Measurements from ENCODE around the gene ZDHHC14. TPM values are rescaled to one million over a fixed set of nuclear protein-coding genes. Genes with fewer than 3 reads are reported as not detected.

The ZDHHC14 gene
- polyA plus RNA-seq, 2 of the 4 experiments (the other 2 are of a cell fraction): 2.2 to 2.8 TPM

- POLR2A ChIA-PET: no interaction called here
- FAIRE-seq: no peak
Measured at GRCh38 chr6:157453131-157453530, 72.1 kb downstream of the ZDHHC14 start.

GRCh38 chr6:157453978-157454377 is 73.0 kb downstream of the ZDHHC14 start:
- no peak for DNase-seq (ENCODE audit: low read depth in 1 of 2, low spot score in 1 of 2)
- H3K4me3 ChIP-seq: no peak overlapping the region
- no peak for FAIRE-seq
- no peaks in the 10 kb centered on the region for H3K9me3 ChIP-seq
- ATAC-seq: no peak
- POLR2A ChIA-PET: no interaction called here
- H3K27ac ChIP-seq: no peak overlapping the region
- no peak overlapping the region for H3K4me2 ChIP-seq
- H3K4me1 ChIP-seq: 0 out of 3 replicates have a peak, but pooled peaks cover 5% of the 10 kb centered on the region
- CTCF ChIA-PET: interaction anchor here (0.9 kb wide), 1 partner anchor 12 kb away, joined by 3 read pairs; no protein-coding TSS in a partner anchor
- TF ChIP-seq HMGXB4 (CRISPR knock-in tag; IDR thresholded peaks at IDR 0.05; ENCODE audit: borderline replicate concordance) (no peak), USF2 (IDR thresholded peaks at IDR 0.05) (no peak), HOXB5 (CRISPR knock-in tag; IDR thresholded peaks at IDR 0.05) (no peak), REST (IDR thresholded peaks at IDR 0.05) (no peak), POLR2AphosphoS2 (conservative IDR thresholded peaks at IDR 0.05; ENCODE audit: low read length) (no peak), BCL3 (IDR thresholded peaks at IDR 0.05) (no peak)

More at GRCh38 chr6:157453131-157453530, 72.1 kb downstream of the ZDHHC14 start:
- ATAC-seq (no peak), DNase-seq (ENCODE audit: low read depth in 1 of 2, low spot score in 1 of 2) (no peak)
- H3K27ac ChIP-seq: no peak overlapping the region
- H3K4me2 ChIP-seq: no peak overlapping the region
- no peak overlapping the region for H3K4me3 ChIP-seq
- H3K9me3 ChIP-seq: no peaks in the 10 kb centered on the region
- no peak for TF ChIP-seq NFE2L2 (conservative IDR thresholded peaks at IDR 0.05; ENCODE audit: low read length)
- TF ChIP-seq MAFK (IDR thresholded peaks at IDR 0.05; ENCODE audit: partially characterized antibody): peak; percentile 67
- TF ChIP-seq RARB (CRISPR knock-in tag; IDR thresholded peaks at IDR 0.05): no peak
- TF ChIP-seq ATOH8 (CRISPR knock-in tag; IDR thresholded peaks at IDR 0.05; ENCODE audit: low read depth): no peak
- TF ChIP-seq MYC (IDR thresholded peaks at IDR 0.05; ENCODE audit: borderline replicate concordance, low read length): no peak
- no peak for TF ChIP-seq EHF (CRISPR knock-in tag; IDR thresholded peaks at IDR 0.05)
- CTCF ChIA-PET: interaction anchor here (0.9 kb wide), 1 partner anchor 13 kb away, joined by 3 read pairs; no protein-coding TSS in a partner anchor
- H3K4me1 ChIP-seq: 0 out of 3 replicates have a peak, but pooled peaks cover 5% of the 10 kb centered on the region
- 91% methylated on average over 4 of the region's 4 CpGs for WGBS (ENCODE audit: missing lambda C conversion rate)

Measured in A549 (cell line).